Adrenal gland (tissue), 12 donors: Measurements from ENCODE around the gene IFI35. TPM values are rescaled to one million over a fixed set of nuclear protein-coding genes. Genes with fewer than 3 reads are reported as not detected.
"Not testable (repeated sequence)": the region's sequence is repeated elsewhere in the genome, so short reads cannot be mapped to it uniquely, and the experiment has no call there.

Experiments
- DNase-seq, 7 donors: peaks; one replicate each; pipeline ENCODE4 v3.0.0-alpha.2; 2019 to 2020
- H3K27ac ChIP-seq, 5 donors: fragments of 200-600 bp; sonication (generic) in 4 of 5; 1 replicate in 3 of 5; 2 replicates in 2 of 5; pipeline versions ENCODE4 v1.5.1 to v1.8.0; 2016 to 2020; ENCODE audit warnings: mild to moderate bottlenecking in 1 of 5
- H3K27me3 ChIP-seq: fragments of 200-600 bp; 2 replicates; pipeline ENCODE4 v1.8.0; 2021
- H3K36me3 ChIP-seq, 2 donors: fragments of 200-600 bp; replicated peaks in 1 of 2; 1 replicate in 1 of 2; 2 replicates in 1 of 2; pipeline versions ENCODE4 v1.5.1 to v1.8.0; 2018 to 2022
- H3K4me1 ChIP-seq, 2 donors: fragments of 200-600 bp; replicated peaks in 1 of 2; 1 replicate in 1 of 2; 2 replicates in 1 of 2; pipeline versions ENCODE4 v1.5.1 to v1.8.0; 2018 to 2021
- H3K4me3 ChIP-seq, 4 donors: fragments of 200-600 bp; sonication (generic) in 3 of 4; one replicate each; pipeline ENCODE4 v1.5.1; 2016 to 2018
- H3K9me3 ChIP-seq, 3 donors: fragments of 200-600 bp; sonication (generic) in 1 of 3; replicated peaks in 1 of 3; 1 replicate in 2 of 3; 2 replicates in 1 of 3; pipeline versions ENCODE4 v1.5.1 to v1.8.0; 2016 to 2021
- POLR2A ChIP-seq, 2 donors: fragments of 450-650 bp; IDR thresholded peaks; one replicate each; pipeline ENCODE4 v1.6.1; 2017; ENCODE audit warnings: antibody characterized with exemption in 2 of 2, mild to moderate bottlenecking in 2 of 2, moderate library complexity in 1 of 2
- WGBS, 4 donors: extraction: QIAGEN DNeasy Blood & Tissue Kit in 2 of 4; methylation state at CpG; one replicate each; pipeline versions ENCODE4 v1.1.5 to v1.1.7; 2013 to 2017; 5-methylcytosine and 5-hydroxymethylcytosine counted together
- intact Hi-C, 2 donors: fragments of 100-400 bp; cut with DNase I; formaldehyde crosslinking; loops; one replicate each; pipeline versions ENCODE4 v1.14.1 to v1.15.0; 2022 to 2023
- polyA plus RNA-seq, 3 donors: library from polyadenylated mRNA; stranded (reverse); fragments of 200-250 nt in 2 of 3; fragments of 350-450 nt in 1 of 3; fragmentation: Illumina TruSeq in 1 of 3; extraction: RNeasy Lipid Tissue Mini Kit (QIAGEN cat#74804) in 1 of 3; gene quantifications; one replicate each; pipeline ENCODE4 v1.2.3, GENCODE V29; 2013 to 2014
- total RNA-seq, 9 donors: library from RNA; depleted of rRNA in 4 of 9; stranded (reverse); fragments of >200 nt in 4 of 9; fragments of 120-200 nt in 1 of 9; fragmentation: NEBNext Ultra II Directional in 1 of 9; extraction: Animal tissue kit (Norgen Biotek cat#: 25700) in 1 of 9; gene quantifications; one replicate each; pipeline versions ENCODE4 v1.1.0 to v1.2.4, GENCODE V29; 2013 to 2023
- TF ChIP-seq, protein P1 (sequence below), 6 experiments: fragments of 450-650 bp in 4 of 6; fragments of 200-600 bp in 2 of 6; sonication (generic) in 1 of 6; IDR thresholded peaks; 1 replicate in 5 of 6; 2 replicates in 1 of 6; pipeline versions ENCODE4 v1.5.1 to v1.8.0; 2016 to 2021; ENCODE audit warnings: antibody characterized with exemption in 6 of 6, mild to moderate bottlenecking in 2 of 6, moderate library complexity in 1 of 6
- donor health status: healthy with polysubstance abuse.
- donor health status: Bipolar disorder and iron deficiency.
- donor health status: DM: yes; HTN: yes; CAD: no.
- donor health status: DM: no; HTN: no; CAD: no.
- donor health status: DM: no; HTN: no; CAD: no.
- donor health status: DM: yes; HTN: yes; CAD: no.

Gene IFI35
- total and polyA plus RNA-seq, 12 donors = 38.4 to 91.4 (median 64.2) TPM

DNA sequence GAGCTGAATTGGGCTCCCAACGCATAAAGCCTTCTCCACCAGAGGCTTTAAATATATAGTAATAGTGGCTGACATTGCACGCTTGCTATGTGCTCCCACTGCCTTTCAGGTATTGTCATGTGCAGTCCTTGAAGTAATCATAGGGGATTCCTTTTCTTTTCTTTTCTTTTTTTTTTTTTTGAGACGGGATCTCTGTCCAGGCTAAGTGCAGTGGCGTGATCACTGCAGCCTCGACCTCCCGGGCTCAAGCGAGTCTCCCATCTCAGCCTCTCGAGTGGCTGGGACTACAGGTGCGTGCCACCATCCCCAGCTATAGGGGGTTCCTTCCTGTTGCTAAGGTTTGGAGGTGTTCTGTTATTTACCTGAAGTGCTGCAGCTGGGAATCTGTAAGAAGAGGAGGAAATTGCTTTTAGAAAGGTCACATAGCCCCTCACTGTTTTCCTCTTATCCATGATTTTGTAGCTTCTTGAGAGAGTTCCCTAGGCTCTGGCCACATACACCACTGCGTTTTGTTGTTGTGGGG is 7.5 kb upstream of the IFI35 start:
- peaks cover 0 to 40% of the 10 kb centered on the region in 2 donors for H3K36me3 ChIP-seq

DNA sequence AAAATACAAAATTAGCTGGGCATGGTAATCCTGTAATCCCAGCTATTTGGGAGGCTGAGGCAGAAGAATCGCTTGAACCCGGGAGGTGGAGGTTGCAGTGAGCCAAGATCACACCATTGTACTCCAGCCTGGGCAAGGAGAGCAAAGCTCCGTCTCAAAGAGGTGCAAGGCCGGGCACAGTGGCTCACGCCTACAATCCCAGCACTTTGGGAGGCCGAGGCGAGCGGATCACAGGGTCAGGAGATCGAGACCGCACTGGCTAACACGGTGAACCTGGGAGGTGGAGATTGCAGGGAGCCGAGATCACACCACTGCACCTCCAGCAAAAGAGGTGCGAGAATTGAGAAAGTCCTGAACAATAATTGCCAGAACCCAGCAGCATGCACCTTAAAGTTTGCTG is 5.7 kb upstream of the IFI35 start:
- H3K27me3 ChIP-seq, intact Hi-C loops, DNase-seq, H3K9me3 ChIP-seq, H3K4me3 ChIP-seq: not testable (repeated sequence)
- Histone ChIP-seq H3K27ac (peak overlapping the region in 1 of 5 donors; percentile 20), H3K4me1 (peaks cover 12 to 26% of the 10 kb centered on the region in 2 donors), H3K36me3 (peaks cover 0 to 40% of the 10 kb centered on the region in 2 donors)
- WGBS, 4 donors = 89 to 90% (median 90%) methylated on average over 13 of the region's 13 CpGs

More for the DNA sequence above, 7.5 kb upstream of the IFI35 start:
- no peak for DNase-seq
- H3K9me3 ChIP-seq = no peaks in the 10 kb centered on the region
- peak overlapping the region; percentile 51 to 97 (median 93) for H3K27ac ChIP-seq
- intact Hi-C loops = loop anchor here in 1 of 2 donors (10.0 kb wide), 1 partner anchor 154 kb away; the partner anchor contains the start of gene AOC2
- H3K27me3 ChIP-seq = no peaks in the 10 kb centered on the region
- 7 to 13% (median 9%) methylated on average over 10 of the region's 10 CpGs for WGBS, 4 donors
- H3K4me1 ChIP-seq = peaks cover 12 to 26% of the 10 kb centered on the region in 2 donors
- H3K4me3 ChIP-seq = peak overlapping the region; percentile 34 to 87 (median 70)
- TF ChIP-seq, protein P1, sequence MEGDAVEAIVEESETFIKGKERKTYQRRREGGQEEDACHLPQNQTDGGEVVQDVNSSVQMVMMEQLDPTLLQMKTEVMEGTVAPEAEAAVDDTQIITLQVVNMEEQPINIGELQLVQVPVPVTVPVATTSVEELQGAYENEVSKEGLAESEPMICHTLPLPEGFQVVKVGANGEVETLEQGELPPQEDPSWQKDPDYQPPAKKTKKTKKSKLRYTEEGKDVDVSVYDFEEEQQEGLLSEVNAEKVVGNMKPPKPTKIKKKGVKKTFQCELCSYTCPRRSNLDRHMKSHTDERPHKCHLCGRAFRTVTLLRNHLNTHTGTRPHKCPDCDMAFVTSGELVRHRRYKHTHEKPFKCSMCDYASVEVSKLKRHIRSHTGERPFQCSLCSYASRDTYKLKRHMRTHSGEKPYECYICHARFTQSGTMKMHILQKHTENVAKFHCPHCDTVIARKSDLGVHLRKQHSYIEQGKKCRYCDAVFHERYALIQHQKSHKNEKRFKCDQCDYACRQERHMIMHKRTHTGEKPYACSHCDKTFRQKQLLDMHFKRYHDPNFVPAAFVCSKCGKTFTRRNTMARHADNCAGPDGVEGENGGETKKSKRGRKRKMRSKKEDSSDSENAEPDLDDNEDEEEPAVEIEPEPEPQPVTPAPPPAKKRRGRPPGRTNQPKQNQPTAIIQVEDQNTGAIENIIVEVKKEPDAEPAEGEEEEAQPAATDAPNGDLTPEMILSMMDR (IDR thresholded peaks at IDR 0.05) = no peak
- no peak for TF ChIP-seq POLR2A (IDR thresholded peaks at IDR 0.05)

DNA sequence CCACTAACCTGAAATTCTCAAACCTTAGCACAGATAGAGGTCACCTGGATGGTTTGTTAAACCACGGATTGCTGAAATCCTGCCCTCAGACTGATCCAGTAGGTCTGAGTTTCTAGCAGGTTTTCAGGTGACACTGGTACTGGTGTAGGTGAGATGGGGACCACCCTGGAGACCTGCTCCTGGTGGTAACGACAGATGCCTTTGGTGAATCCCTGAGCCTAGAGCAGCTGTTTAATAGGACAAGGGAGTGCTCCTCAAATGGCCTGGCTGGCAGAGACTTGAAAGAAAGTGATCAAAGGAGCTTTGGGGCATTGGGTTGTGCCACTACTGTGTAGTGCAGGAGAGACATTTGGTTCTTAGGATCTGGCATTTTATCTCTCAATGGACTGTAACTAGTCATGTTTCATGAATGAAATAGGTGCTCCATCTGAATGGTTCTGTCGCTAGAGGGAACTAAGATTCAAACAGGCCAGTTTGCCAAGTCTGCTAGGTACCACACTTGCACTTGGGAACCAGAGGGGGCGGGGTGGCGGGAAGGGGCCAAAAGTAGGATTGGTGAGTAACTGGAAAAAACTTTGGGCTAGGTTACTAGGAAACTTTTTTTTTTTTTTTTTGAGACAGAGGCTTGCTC is 2.9 kb upstream of the IFI35 start:
- peaks cover 0 to 40% of the 10 kb centered on the region in 2 donors for H3K36me3 ChIP-seq
- intact Hi-C loops = no loop called here
- no peak overlapping the region for H3K4me3 ChIP-seq
- peak in 5 of 7 donors; percentile 59 to 81 (median 78) for DNase-seq
- no peak for TF ChIP-seq POLR2A (IDR thresholded peaks at IDR 0.05)
- TF ChIP-seq, protein P1 (IDR thresholded peaks at IDR 0.05) = no peak
- H3K27me3 ChIP-seq = no peaks in the 10 kb centered on the region
- peak overlapping the region in 2 of 5 donors; percentile 28 to 54 for H3K27ac ChIP-seq
- H3K4me1 ChIP-seq = peaks cover 15 to 30% of the 10 kb centered on the region in 2 donors
- WGBS, 4 donors = 69 to 79% (median 75%) methylated on average over 4 to 5 of the region's 5 CpGs
- H3K9me3 ChIP-seq = no peaks in the 10 kb centered on the region

DNA sequence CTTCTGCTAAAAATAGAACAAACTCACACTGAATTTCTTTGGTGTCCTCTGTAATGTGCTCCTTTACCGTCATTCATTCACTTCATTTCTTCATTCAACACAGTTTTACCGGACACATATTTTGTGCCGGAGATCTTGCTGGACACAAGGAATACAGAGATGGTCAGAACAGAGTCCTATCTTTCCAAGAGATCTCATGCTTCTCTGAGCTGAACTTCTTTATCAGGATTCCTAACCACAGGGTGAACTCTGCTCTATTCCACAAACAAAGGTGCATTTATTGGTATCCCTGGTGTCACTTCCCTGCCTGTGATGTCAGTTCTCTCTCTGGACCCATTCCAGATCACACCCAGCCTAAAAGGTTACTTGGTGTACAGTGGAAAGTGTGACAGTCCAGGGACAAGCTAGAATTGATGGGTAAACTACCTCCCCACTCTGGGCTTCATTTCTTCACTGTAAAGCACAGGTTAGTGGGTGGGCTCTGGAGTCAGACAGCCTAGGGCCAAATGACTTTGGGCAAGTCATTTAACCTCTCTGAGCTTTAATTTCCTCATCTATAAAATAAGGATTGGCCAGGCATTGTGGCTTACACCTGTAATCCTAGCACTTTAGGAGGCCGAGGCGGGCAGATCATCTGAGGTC is 4.2 kb downstream of the IFI35 start:
- no peaks in the 10 kb centered on the region for H3K9me3 ChIP-seq
- peaks cover 35 to 59% of the 10 kb centered on the region in 2 donors for H3K4me1 ChIP-seq
- H3K4me3 ChIP-seq = no peak overlapping the region
- no peak for TF ChIP-seq POLR2A (IDR thresholded peaks at IDR 0.05)
- TF ChIP-seq, protein P1 (IDR thresholded peaks at IDR 0.05) = no peak
- 82 to 89% (median 85%) methylated on average over 5 of the region's 5 CpGs for WGBS, 4 donors
- intact Hi-C loops = no loop called here
- peak in 4 of 7 donors; percentile 44 to 71 (median 61) for DNase-seq
- H3K27ac ChIP-seq = peak overlapping the region in 2 of 5 donors; percentile 51 to 65
- H3K36me3 ChIP-seq = peaks cover 0 to 26% of the 10 kb centered on the region in 2 donors
- H3K27me3 ChIP-seq = no peaks in the 10 kb centered on the region
